SK-N-SH (cell line): ENCODE results near the gene USP2.

ENCODE experiments used
- EP300 ChIP-seq, 2 experiments: IDR thresholded peaks; 2 replicates each; pipeline versions ENCODE4 v1.4.0 to v1.6.1; 2012; ENCODE audit warnings: borderline replicate concordance in 1 of 2, low read depth in 1 of 2, low read length in 1 of 2
- FOSL2 ChIP-seq: IDR thresholded peaks from 2 replicates; pipeline ENCODE4 v1.4.0; 2012; ENCODE audit warnings: low read depth, mild to moderate bottlenecking, moderate library complexity, borderline replicate concordance
- NRF1 ChIP-seq: IDR thresholded peaks from 2 replicates; pipeline ENCODE4 v1.6.1; 2012; ENCODE audit warnings: low read depth, mild to moderate bottlenecking, low read length
- TAF1 ChIP-seq: IDR thresholded peaks from 2 replicates; pipeline ENCODE4 v1.6.1; 2012; ENCODE audit warnings: low read depth, mild to moderate bottlenecking, low read length, moderate library complexity, borderline replicate concordance
- YY1 ChIP-seq: IDR thresholded peaks from 2 replicates; pipeline ENCODE4 v1.4.0; 2012; ENCODE audit warnings: low read depth, mild to moderate bottlenecking
- TF ChIP-seq, protein P1 (sequence below): fragments of 200-600 bp; sonication (generic); IDR thresholded peaks from 2 replicates; pipeline ENCODE4 v1.6.1; 2017; ENCODE audit warnings: antibody characterized with exemption, mild to moderate bottlenecking, moderate library complexity
- TF ChIP-seq, protein P2 (sequence below): fragments of 150-350 bp; IDR thresholded peaks from 2 replicates; pipeline ENCODE4 v1.6.1; 2016; ENCODE audit warnings: mild to moderate bottlenecking, low read depth, low read length
- TF ChIP-seq, protein P3 (sequence below): IDR thresholded peaks from 2 replicates; pipeline ENCODE4 v1.4.0; 2012; ENCODE audit warnings: low read depth

GRCh38 chr11:119368121-119369034 is 13.1 kb downstream of the USP2 start:
- TF ChIP-seq, protein P1, sequence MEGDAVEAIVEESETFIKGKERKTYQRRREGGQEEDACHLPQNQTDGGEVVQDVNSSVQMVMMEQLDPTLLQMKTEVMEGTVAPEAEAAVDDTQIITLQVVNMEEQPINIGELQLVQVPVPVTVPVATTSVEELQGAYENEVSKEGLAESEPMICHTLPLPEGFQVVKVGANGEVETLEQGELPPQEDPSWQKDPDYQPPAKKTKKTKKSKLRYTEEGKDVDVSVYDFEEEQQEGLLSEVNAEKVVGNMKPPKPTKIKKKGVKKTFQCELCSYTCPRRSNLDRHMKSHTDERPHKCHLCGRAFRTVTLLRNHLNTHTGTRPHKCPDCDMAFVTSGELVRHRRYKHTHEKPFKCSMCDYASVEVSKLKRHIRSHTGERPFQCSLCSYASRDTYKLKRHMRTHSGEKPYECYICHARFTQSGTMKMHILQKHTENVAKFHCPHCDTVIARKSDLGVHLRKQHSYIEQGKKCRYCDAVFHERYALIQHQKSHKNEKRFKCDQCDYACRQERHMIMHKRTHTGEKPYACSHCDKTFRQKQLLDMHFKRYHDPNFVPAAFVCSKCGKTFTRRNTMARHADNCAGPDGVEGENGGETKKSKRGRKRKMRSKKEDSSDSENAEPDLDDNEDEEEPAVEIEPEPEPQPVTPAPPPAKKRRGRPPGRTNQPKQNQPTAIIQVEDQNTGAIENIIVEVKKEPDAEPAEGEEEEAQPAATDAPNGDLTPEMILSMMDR, result no peak
- TF ChIP-seq NRF1, result no peak
- TF ChIP-seq, protein P2, sequence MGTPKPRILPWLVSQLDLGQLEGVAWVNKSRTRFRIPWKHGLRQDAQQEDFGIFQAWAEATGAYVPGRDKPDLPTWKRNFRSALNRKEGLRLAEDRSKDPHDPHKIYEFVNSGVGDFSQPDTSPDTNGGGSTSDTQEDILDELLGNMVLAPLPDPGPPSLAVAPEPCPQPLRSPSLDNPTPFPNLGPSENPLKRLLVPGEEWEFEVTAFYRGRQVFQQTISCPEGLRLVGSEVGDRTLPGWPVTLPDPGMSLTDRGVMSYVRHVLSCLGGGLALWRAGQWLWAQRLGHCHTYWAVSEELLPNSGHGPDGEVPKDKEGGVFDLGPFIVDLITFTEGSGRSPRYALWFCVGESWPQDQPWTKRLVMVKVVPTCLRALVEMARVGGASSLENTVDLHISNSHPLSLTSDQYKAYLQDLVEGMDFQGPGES, result no peak
- no peak for TF ChIP-seq EP300 (IDR thresholded peaks at IDR 0.05; ENCODE audit: borderline replicate concordance in 1 of 2, low read depth in 1 of 2, low read length in 1 of 2)
- no peak for TF ChIP-seq FOSL2
- no peak for TF ChIP-seq TAF1
- TF ChIP-seq, protein P3, sequence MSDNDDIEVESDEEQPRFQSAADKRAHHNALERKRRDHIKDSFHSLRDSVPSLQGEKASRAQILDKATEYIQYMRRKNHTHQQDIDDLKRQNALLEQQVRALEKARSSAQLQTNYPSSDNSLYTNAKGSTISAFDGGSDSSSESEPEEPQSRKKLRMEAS, result no peak
- TF ChIP-seq YY1, result no peak
